HEK293 (cell line): ENCODE data around the gene NARS2.

Source experiments
- CTCF ChIA-PET: fragments of 350-600 bp; formaldehyde crosslinking; extraction: SDS; loops from one replicate; lab custom pipeline; 2021; ENCODE audit warnings: antibody characterized with exemption; lab: Yijun Ruan, JAX
- POLR2A ChIA-PET: fragments of 300-600 bp; formaldehyde crosslinking; extraction: SDS; loops from one replicate; lab custom pipeline; 2020; ENCODE audit warnings: antibody characterized with exemption, inconsistent platforms; lab: Yijun Ruan, JAX
- H3K27ac ChIP-seq: fragments of 200-500 bp; sonication (Bioruptor generic); 2 replicates; pipeline ENCODE4 v1.5.1; 2014; ENCODE audit warnings: low read depth, low read length, control low read depth, inconsistent platforms; ENCODE audit errors: extremely low read depth
- H3K36me3 ChIP-seq, 2 experiments: fragments of 200-500 bp in 1 of 2; sonication (Bioruptor generic) in 1 of 2; 1 replicate in 1 of 2; 2 replicates in 1 of 2; pipeline ENCODE4 v1.5.1; 2014 to 2017; ENCODE audit warnings: inconsistent platforms in 2 of 2, low read length in 2 of 2; ENCODE audit not compliant: control insufficient read depth in 2 of 2, insufficient read depth in 1 of 2
- H3K4me1 ChIP-seq: fragments of 200-500 bp; sonication (Bioruptor generic); 2 replicates; pipeline ENCODE4 v1.5.1; 2014; ENCODE audit warnings: mild to moderate bottlenecking, low read length, inconsistent platforms; ENCODE audit not compliant: control insufficient read depth, insufficient read depth
- H3K4me3 ChIP-seq: 2 replicates; pipeline ENCODE4 v1.5.1; 2011; ENCODE audit warnings: low read depth, mild to moderate bottlenecking, control low read depth, low read length, moderate library complexity
- H3K9me3 ChIP-seq: fragments of 200-500 bp; sonication (Bioruptor generic); 2 replicates; pipeline ENCODE4 v1.5.1; 2014; ENCODE audit warnings: low read depth, low read length, inconsistent platforms; ENCODE audit not compliant: control insufficient read depth, insufficient read depth
- GFI1B ChIP-seq: fragments of 450-650 bp; formaldehyde crosslinking; IDR thresholded peaks from 2 replicates; pipeline ENCODE4 v1.5.1; 2016; ENCODE audit warnings: missing biosample characterization, missing genetic modification characterization
- KLF8 ChIP-seq: fragments of 450-650 bp; formaldehyde crosslinking; IDR thresholded peaks from 2 replicates; pipeline ENCODE4 v1.5.1; 2016; ENCODE audit warnings: missing biosample characterization, missing genetic modification characterization
- OVOL3 ChIP-seq: fragments of 450-650 bp; formaldehyde crosslinking; IDR thresholded peaks from 2 replicates; pipeline ENCODE4 v1.5.1; 2016; ENCODE audit warnings: missing biosample characterization, missing genetic modification characterization
- SCRT2 ChIP-seq: fragments of 450-650 bp; formaldehyde crosslinking; IDR thresholded peaks from 2 replicates; pipeline ENCODE4 v1.5.1; 2016; ENCODE audit warnings: missing biosample characterization, missing genetic modification characterization
- TRIM28 ChIP-seq: IDR thresholded peaks from 2 replicates; pipeline ENCODE4 v1.6.1; 2011; ENCODE audit warnings: low read length, control low read depth, borderline replicate concordance
- ZBTB17 ChIP-seq: fragments of 450-650 bp; formaldehyde crosslinking; IDR thresholded peaks from 2 replicates; pipeline ENCODE4 v1.5.1; 2016; ENCODE audit warnings: missing biosample characterization, missing genetic modification characterization
- ZBTB20 ChIP-seq: fragments of 450-650 bp; formaldehyde crosslinking; IDR thresholded peaks from 2 replicates; pipeline ENCODE4 v1.5.1; 2016; ENCODE audit warnings: missing biosample characterization, missing genetic modification characterization
- ZBTB48 ChIP-seq: fragments of 450-650 bp; formaldehyde crosslinking; IDR thresholded peaks from 2 replicates; pipeline ENCODE4 v1.5.1; 2016; ENCODE audit warnings: missing biosample characterization, missing genetic modification characterization
- ZFP41 ChIP-seq: fragments of 450-650 bp; formaldehyde crosslinking; IDR thresholded peaks from 2 replicates; pipeline ENCODE4 v1.5.1; 2016; ENCODE audit warnings: missing biosample characterization, missing genetic modification characterization, borderline replicate concordance
- ZNF121 ChIP-seq: fragments of 450-650 bp; formaldehyde crosslinking; IDR thresholded peaks from 2 replicates; pipeline ENCODE4 v1.5.1; 2016; ENCODE audit warnings: missing biosample characterization, missing genetic modification characterization
- ZNF155 ChIP-seq: fragments of 450-650 bp; formaldehyde crosslinking; IDR thresholded peaks from 2 replicates; pipeline ENCODE4 v1.5.1; 2016; ENCODE audit warnings: missing biosample characterization, missing genetic modification characterization
- ZNF239 ChIP-seq: fragments of 450-650 bp; formaldehyde crosslinking; IDR thresholded peaks from 2 replicates; pipeline ENCODE4 v1.5.1; 2016; ENCODE audit warnings: missing biosample characterization, missing genetic modification characterization
- ZNF433 ChIP-seq: fragments of 450-650 bp; formaldehyde crosslinking; IDR thresholded peaks from 2 replicates; pipeline ENCODE4 v1.5.1; 2016; ENCODE audit warnings: missing biosample characterization, missing genetic modification characterization, low read depth
- ZNF473 ChIP-seq: fragments of 450-650 bp; formaldehyde crosslinking; IDR thresholded peaks from 2 replicates; pipeline ENCODE4 v1.5.1; 2017; ENCODE audit warnings: missing biosample characterization, missing genetic modification characterization
- ZNF561 ChIP-seq: fragments of 450-650 bp; IDR thresholded peaks from 2 replicates; pipeline ENCODE4 v1.5.1; 2018; ENCODE audit warnings: missing biosample characterization, missing genetic modification characterization, borderline replicate concordance
- ZNF585B ChIP-seq: fragments of 450-650 bp; formaldehyde crosslinking; IDR thresholded peaks from 2 replicates; pipeline ENCODE4 v1.5.1; 2016; ENCODE audit warnings: missing biosample characterization, missing genetic modification characterization
- ZNF596 ChIP-seq: fragments of 450-650 bp; IDR thresholded peaks from 2 replicates; pipeline ENCODE4 v1.5.0; 2018; ENCODE audit warnings: missing biosample characterization, mild to moderate bottlenecking, missing genetic modification characterization, moderate library complexity
- ZNF792 ChIP-seq: fragments of 450-650 bp; formaldehyde crosslinking; IDR thresholded peaks from 2 replicates; pipeline ENCODE4 v1.5.1; 2016; ENCODE audit warnings: missing biosample characterization, missing genetic modification characterization
- ZNF830 ChIP-seq: fragments of 450-650 bp; IDR thresholded peaks from 2 replicates; pipeline ENCODE4 v1.5.0; 2018; ENCODE audit warnings: missing biosample characterization, missing genetic modification characterization, low read depth, mild to moderate bottlenecking, moderate library complexity
- ZSCAN30 ChIP-seq: fragments of 450-650 bp; IDR thresholded peaks from 2 replicates; pipeline ENCODE4 v1.5.1; 2018; ENCODE audit warnings: missing biosample characterization, mild to moderate bottlenecking, missing genetic modification characterization, moderate library complexity
- TF ChIP-seq, protein P1 (sequence below): fragments of 450-650 bp; formaldehyde crosslinking; conservative IDR thresholded peaks from 2 replicates; pipeline ENCODE4 v1.5.1; 2016; ENCODE audit warnings: low read depth, missing biosample characterization, missing genetic modification characterization
- TF ChIP-seq, protein P2 (sequence below): fragments of 450-650 bp; formaldehyde crosslinking; IDR thresholded peaks from 2 replicates; pipeline ENCODE4 v1.5.1; 2016; ENCODE audit warnings: missing biosample characterization, missing genetic modification characterization, low read depth
- TF ChIP-seq, protein P3 (sequence below): fragments of 450-650 bp; formaldehyde crosslinking; IDR thresholded peaks from 2 replicates; pipeline ENCODE4 v1.5.1; 2016; ENCODE audit warnings: missing biosample characterization, missing genetic modification characterization, low read depth
- TF ChIP-seq, protein P4 (sequence below): fragments of 450-650 bp; formaldehyde crosslinking; IDR thresholded peaks from 2 replicates; pipeline ENCODE4 v1.5.1; 2016; ENCODE audit warnings: missing biosample characterization, missing genetic modification characterization

The NARS2 gene

DNA sequence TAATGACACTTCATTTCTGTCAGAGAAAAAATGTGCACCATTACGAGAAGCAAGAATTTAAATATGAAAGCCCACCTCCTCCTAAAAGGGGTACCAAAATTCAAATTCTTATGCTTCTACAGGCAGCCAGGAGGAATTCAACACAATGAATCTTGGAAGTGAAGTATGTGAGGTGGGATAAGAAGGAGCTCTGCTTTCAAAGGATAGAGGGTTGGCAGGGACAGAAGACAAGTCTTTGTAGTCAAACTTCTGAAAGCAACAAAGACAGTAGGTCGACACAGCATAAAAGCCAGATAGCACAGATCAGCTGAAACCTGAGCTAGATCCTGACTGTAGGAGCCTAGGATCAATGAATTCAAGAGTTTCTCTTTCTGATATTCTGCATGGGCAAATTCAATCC, 17.4 kb downstream of the NARS2 start:
- no peak overlapping the region for H3K27ac ChIP-seq
- H3K36me3 ChIP-seq: peaks cover 0 to 38% of the 10 kb centered on the region in 2 experiments; a peak in 1 of 3 replicates
- no peaks in the 10 kb centered on the region for H3K9me3 ChIP-seq
- CTCF ChIA-PET: interaction anchor here (0.6 to 2.6 kb wide), 3 partner anchors 41 to 329 kb away, joined by 3 to 7 read pairs (median 3); no protein-coding TSS in a partner anchor
- POLR2A ChIA-PET: interaction anchor here (0.6 kb wide), 2 partner anchors 279 to 699 kb away, joined by 4 read pairs; no protein-coding TSS in a partner anchor
- TF ChIP-seq ZNF585B: no peak
- TF ChIP-seq ZSCAN30 (tag by site-specific recombination): no peak
- TF ChIP-seq, protein P1, sequence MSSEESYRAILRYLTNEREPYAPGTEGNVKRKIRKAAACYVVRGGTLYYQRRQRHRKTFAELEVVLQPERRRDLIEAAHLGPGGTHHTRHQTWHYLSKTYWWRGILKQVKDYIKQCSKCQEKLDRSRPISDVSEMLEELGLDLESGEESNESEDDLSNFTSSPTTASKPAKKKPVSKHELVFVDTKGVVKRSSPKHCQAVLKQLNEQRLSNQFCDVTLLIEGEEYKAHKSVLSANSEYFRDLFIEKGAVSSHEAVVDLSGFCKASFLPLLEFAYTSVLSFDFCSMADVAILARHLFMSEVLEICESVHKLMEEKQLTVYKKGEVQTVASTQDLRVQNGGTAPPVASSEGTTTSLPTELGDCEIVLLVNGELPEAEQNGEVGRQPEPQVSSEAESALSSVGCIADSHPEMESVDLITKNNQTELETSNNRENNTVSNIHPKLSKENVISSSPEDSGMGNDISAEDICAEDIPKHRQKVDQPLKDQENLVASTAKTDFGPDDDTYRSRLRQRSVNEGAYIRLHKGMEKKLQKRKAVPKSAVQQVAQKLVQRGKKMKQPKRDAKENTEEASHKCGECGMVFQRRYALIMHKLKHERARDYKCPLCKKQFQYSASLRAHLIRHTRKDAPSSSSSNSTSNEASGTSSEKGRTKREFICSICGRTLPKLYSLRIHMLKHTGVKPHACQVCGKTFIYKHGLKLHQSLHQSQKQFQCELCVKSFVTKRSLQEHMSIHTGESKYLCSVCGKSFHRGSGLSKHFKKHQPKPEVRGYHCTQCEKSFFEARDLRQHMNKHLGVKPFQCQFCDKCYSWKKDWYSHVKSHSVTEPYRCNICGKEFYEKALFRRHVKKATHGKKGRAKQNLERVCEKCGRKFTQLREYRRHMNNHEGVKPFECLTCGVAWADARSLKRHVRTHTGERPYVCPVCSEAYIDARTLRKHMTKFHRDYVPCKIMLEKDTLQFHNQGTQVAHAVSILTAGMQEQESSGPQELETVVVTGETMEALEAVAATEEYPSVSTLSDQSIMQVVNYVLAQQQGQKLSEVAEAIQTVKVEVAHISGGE (tag by site-specific recombination): no peak
- TF ChIP-seq ZBTB20 (tag by site-specific recombination): no peak
- TF ChIP-seq ZNF561 (tag by site-specific recombination): no peak
- no peaks in the 10 kb centered on the region for H3K4me1 ChIP-seq
- no peak overlapping the region for H3K4me3 ChIP-seq

DNA sequence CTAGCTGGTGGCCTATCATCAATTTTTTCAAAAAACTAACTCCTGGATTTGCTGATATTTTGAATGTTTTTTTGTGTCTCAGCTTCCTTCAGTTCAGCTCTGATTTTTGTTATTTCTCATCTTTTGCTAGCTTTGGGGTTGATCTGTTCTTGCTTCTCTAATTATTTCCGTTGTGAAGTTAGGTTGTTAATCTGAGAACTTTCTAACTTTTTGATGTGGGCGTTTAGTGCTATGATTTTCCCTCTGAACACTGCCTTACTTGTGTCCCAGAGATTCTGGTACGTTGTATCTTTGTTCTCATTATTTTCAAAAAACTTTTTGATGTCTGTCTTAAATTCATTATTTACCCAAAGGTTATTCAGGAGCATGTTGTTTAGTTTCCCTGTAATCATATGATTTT, 19.1 kb downstream of the NARS2 start:
- no peak overlapping the region for H3K27ac ChIP-seq
- H3K9me3 ChIP-seq: no peaks in the 10 kb centered on the region
- peaks cover 0 to 38% of the 10 kb centered on the region in 2 experiments; a peak in 1 of 3 replicates for H3K36me3 ChIP-seq
- CTCF ChIA-PET: interaction anchor here (1.3 kb wide), 1 partner anchor 9 kb away, joined by 10 read pairs; no protein-coding TSS in a partner anchor
- TF ChIP-seq ZNF155 (tag by site-specific recombination) (no peak), ZBTB48 (tag by site-specific recombination) (no peak), GFI1B (tag by site-specific recombination) (no peak), ZFP41 (tag by site-specific recombination) (no peak), OVOL3 (no peak), ZNF473 (tag by site-specific recombination) (no peak), ZNF830 (tag by site-specific recombination) (no peak), ZNF121 (tag by site-specific recombination) (no peak)
- TF ChIP-seq, protein P2, sequence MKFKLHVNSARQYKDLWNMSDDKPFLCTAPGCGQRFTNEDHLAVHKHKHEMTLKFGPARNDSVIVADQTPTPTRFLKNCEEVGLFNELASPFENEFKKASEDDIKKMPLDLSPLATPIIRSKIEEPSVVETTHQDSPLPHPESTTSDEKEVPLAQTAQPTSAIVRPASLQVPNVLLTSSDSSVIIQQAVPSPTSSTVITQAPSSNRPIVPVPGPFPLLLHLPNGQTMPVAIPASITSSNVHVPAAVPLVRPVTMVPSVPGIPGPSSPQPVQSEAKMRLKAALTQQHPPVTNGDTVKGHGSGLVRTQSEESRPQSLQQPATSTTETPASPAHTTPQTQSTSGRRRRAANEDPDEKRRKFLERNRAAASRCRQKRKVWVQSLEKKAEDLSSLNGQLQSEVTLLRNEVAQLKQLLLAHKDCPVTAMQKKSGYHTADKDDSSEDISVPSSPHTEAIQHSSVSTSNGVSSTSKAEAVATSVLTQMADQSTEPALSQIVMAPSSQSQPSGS (tag by site-specific recombination): no peak
- TF ChIP-seq, all 188 proteins: peak for 0
- POLR2A ChIA-PET: no interaction called here
- Histone ChIP-seq H3K4me3 (no peak overlapping the region), H3K4me1 (no peaks in the 10 kb centered on the region)

DNA sequence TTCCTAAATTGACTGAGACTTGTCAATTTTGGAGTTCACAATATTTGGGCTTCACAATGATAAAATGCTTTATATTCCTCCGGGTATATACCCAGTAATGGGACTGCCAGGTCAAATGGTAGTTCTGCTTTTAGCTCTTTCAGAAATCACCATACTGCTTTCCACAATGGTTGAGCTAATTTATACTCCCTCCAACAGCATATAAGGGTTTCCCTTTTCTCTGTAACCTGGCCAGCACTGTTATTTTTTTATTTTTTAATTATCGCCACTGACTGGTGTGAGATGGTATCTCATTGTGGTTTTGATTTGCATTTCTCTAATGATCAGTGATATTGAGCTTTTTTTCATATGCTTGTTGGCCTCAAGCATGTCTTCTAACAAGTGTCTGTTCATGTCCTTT, 21.8 kb downstream of the NARS2 start:
- POLR2A ChIA-PET: no interaction called here
- CTCF ChIA-PET: interaction anchor here (0.7 to 1.7 kb wide), 3 partner anchors 11 to 265 kb away, joined by 4 to 7 read pairs (median 5); no protein-coding TSS in a partner anchor
- peaks cover 0 to 25% of the 10 kb centered on the region in 2 experiments; a peak in 1 of 3 replicates for H3K36me3 ChIP-seq
- TF ChIP-seq SCRT2 (tag by site-specific recombination): no peak
- no peak for TF ChIP-seq TRIM28
- no peak for TF ChIP-seq ZNF239 (tag by site-specific recombination)
- TF ChIP-seq, protein P3, sequence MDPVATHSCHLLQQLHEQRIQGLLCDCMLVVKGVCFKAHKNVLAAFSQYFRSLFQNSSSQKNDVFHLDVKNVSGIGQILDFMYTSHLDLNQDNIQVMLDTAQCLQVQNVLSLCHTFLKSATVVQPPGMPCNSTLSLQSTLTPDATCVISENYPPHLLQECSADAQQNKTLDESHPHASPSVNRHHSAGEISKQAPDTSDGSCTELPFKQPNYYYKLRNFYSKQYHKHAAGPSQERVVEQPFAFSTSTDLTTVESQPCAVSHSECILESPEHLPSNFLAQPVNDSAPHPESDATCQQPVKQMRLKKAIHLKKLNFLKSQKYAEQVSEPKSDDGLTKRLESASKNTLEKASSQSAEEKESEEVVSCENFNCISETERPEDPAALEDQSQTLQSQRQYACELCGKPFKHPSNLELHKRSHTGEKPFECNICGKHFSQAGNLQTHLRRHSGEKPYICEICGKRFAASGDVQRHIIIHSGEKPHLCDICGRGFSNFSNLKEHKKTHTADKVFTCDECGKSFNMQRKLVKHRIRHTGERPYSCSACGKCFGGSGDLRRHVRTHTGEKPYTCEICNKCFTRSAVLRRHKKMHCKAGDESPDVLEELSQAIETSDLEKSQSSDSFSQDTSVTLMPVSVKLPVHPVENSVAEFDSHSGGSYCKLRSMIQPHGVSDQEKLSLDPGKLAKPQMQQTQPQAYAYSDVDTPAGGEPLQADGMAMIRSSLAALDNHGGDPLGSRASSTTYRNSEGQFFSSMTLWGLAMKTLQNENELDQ: no peak
- no peak for TF ChIP-seq ZNF433 (tag by site-specific recombination)
- TF ChIP-seq ZBTB17: no peak
- no peak for TF ChIP-seq ZNF792
- TF ChIP-seq, protein P4, sequence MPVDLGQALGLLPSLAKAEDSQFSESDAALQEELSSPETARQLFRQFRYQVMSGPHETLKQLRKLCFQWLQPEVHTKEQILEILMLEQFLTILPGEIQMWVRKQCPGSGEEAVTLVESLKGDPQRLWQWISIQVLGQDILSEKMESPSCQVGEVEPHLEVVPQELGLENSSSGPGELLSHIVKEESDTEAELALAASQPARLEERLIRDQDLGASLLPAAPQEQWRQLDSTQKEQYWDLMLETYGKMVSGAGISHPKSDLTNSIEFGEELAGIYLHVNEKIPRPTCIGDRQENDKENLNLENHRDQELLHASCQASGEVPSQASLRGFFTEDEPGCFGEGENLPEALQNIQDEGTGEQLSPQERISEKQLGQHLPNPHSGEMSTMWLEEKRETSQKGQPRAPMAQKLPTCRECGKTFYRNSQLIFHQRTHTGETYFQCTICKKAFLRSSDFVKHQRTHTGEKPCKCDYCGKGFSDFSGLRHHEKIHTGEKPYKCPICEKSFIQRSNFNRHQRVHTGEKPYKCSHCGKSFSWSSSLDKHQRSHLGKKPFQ (tag by site-specific recombination): no peak
- TF ChIP-seq ZNF596 (tag by site-specific recombination): no peak
- TF ChIP-seq KLF8: no peak

More for the DNA sequence above, 21.8 kb downstream of the NARS2 start:
- H3K4me1 ChIP-seq: no peaks in the 10 kb centered on the region
- no peak overlapping the region for H3K27ac ChIP-seq
- no peaks in the 10 kb centered on the region for H3K9me3 ChIP-seq
- no peak overlapping the region for H3K4me3 ChIP-seq
